ENCODE data around the gene NUTM2B.
"Not testable (repeated sequence)": the region's sequence is repeated elsewhere in the genome, so short reads cannot be mapped to it uniquely, and the experiment has no call there.

Gene NUTM2B, protein sequence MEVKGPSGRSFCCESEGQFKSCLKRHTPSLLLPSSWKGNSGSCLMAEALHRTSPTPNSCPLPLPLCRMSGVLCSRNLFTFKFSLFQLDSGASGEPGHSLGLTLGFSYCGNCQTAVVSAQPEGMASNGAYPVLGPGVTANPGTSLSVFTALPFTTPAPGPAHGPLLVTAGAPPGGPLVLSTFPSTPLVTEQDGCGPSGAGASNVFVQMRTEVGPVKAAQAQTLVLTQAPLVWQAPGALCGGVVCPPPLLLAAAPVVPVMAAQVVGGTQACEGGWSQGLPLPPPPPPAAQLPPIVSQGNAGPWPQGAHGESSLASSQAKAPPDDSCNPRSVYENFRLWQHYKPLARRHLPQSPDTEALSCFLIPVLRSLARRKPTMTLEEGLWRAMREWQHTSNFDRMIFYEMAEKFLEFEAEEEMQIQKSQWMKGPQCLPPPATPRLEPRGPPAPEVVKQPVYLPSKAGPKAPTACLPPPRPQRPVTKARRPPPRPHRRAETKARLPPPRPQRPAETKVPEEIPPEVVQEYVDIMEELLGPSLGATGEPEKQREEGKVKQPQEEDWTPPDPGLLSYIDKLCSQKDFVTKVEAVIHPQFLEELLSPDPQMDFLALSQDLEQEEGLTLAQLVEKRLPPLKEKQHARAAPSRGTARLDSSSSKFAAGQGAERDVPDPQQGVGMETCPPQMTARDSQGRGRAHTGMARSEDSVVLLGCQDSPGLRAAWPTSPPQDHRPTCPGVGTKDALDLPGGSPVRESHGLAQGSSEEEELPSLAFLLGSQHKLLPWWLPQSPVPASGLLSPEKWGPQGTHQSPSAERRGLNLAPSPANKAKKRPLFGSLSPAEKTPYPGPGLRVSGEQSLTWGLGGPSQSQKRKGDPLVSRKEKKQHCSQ

DNA sequence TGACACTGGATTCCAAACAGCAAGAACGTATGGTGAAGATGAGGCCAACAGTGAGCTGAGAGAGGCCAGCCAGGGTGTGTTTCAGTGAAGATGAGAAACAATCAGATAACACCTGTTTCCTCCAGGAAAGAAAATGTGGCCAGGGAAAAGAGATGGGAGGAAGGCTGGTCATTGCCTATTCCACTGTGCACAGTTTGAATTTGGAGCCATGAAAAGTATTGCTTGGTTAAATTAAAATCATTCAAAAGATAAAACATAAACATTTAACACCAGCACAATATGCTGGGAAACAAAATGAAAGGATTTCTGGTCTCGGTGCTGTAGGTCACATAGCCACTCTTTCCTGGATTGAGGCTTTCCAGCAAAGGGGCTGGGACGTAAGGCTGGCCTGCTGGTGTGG lies at the start of gene NUTM2B:
Gene NUTM2B (plus strand): TSS at position 301 of the 400 bp plus-strand sequence. CDS start 383 bp downstream, outside the sequence.
- not testable (repeated sequence) for DNase-seq

DNA sequence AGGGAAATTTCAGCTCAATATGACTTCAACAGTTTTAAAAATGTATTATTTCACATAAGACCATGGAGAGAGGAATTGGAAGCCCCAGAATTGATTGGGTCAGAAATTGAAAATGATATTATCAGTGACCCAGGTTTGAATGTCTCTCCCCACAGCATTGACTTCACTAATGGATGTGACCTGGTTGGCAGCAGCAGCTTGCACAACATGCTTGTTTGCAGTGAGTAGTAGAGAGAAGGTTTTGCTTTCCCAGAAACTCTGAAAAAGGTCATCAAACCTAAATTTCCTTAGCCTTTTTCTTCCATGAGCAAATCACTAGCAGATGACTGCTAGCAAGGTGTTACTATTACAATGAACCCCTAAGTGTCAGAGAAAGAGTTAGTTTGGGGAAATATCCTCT lies 39.7 kb upstream of the NUTM2B start:
- not testable (repeated sequence) for DNase-seq

DNA sequence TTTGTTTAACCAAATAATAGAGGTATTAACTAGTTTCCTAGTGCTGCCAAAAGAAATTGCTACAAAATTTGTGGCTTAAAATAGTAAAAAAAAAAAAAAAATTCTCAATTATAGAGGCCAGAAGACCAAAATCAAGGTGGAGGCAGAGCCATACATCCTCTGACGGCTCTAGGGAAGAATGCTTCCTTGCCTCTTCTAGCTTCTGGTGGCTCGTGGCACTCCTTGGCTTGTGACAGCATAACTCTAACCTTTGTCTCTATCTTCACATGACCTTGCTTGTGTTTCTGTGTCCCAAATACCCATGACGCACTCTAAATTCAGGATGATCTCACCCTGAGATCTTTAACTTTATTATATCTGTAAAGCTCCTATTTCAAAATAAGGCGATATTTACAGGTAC lies 38.3 kb upstream of the NUTM2B start:
- not testable (repeated sequence) for DNase-seq

DNA sequence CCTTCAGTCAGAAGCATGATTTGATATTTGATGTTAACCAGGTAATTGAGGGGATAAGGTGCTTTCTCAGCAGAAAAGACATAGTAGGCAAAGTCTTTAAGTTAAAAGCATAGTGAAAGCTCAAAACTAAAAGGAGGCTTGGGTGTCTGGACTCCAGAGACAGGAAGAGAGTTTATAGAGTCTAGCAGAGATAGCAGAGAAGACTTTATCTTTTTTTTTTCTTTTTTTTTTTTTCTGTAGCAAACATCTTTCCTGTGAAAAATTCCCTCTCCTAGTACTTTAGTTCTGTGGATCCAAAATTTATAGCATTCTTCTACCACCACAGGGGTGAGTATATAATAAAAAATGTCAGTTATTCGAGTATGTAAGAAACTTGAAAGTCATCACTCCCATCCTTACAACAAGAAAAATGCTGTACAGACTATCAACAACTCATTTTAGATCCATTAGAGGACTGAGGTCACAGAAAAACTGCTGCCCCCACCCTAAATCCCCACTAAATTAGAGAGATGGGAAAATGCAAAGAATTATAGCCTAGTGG lies 33.7 kb upstream of the NUTM2B start:
- not testable (repeated sequence) for DNase-seq

DNA sequence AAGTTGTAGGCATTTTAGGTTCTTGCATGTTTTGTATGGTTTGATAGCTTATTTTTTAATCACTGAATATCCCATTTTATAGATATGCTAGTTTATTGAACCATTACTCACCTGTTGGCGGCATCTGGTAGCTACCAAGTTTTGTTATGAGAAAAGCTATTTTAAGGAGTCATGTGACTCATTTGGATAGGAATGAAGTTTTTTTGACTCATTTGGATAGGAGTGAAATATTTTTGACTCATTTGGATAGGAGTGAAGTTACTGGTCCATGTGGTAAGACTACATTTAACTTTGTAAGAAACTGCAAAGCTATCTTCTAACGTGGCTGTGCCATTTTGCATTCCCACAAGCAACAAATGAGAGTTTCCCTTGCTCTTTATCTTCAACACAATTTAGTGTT lies 28.1 kb upstream of the NUTM2B start:
- not testable (repeated sequence) for DNase-seq

DNA sequence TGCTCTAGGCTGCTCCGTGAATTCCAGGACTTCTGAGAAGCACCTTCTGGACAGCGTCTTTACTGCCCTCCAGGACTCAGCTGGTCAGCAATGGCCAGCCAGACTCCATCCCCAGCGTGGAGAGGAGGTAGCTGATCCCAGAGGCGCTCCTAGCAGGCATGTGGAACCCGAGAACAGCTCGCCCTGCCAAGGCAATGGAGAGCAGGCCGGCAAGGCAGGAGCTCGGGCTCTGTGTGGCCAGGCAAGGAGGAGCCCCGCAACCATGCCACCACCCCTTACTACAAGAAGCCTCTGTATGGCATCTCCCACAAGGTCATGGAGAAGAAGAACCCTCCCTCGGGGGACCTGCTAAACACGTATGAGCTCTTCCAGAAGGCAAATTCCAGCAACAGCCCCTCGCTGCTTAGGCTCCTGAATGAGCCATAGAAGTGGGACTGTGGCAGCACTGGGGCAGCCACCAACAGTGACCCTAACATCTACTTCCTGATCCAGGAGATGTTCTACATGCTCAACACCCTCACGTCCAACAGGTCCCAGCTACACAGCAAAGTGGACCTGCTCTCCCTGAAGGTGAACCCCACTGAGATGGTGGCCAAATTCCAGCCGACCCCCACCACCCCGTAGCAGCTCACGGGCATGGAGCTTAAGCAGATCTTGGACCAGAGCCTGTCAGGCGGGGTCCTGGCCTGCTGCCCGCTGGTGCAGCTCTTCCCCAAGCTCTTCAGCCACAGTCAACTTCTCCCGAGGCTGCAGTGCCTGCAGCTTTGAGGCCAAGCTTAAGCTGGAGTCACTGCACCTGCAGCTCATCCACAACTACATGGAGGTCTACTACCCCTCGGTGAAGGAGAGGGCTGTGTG lies 19.8 kb upstream of the NUTM2B start:
- DNase-seq = not testable (repeated sequence)

DNA sequence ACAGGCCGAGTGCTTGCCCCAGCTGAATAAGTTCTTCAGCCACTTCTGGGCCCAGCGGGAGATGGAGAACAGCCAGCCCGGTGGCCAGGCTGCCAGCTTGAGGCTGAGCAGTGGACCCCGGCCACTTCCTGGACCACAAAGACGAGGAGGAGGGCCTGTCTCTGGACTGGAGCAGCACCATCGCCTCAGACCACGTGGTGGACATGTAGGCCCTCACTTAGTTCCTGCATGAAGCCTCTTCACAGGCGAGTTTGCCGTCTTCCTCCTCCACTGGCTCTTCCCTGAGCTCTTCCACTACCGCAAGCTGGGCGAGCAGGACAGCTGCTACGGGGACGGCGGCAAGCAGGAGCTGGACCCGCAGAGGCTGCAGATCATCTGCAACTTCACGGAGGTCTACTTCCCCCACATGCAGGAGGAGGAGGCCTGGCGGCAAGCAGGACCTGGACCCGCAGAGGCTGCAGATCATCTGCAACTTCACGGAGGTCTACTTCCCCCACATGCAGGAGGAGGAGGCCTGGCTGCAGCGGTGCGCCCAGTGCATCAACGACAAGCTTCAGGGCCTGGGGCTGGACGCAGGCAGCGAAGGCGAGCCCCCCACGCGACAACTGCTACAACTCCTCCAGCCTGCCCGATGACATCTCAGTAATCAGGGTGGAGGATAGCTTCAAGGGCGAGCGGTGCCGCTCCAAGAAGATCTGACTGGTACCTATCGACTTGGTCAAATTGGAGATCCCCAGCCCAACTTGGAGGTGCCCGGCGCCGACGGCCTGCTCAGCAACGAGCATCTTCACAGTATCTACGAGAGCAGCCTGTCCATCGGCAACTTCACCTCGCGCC lies 18.9 kb upstream of the NUTM2B start:
- DNase-seq = not testable (repeated sequence)

DNA sequence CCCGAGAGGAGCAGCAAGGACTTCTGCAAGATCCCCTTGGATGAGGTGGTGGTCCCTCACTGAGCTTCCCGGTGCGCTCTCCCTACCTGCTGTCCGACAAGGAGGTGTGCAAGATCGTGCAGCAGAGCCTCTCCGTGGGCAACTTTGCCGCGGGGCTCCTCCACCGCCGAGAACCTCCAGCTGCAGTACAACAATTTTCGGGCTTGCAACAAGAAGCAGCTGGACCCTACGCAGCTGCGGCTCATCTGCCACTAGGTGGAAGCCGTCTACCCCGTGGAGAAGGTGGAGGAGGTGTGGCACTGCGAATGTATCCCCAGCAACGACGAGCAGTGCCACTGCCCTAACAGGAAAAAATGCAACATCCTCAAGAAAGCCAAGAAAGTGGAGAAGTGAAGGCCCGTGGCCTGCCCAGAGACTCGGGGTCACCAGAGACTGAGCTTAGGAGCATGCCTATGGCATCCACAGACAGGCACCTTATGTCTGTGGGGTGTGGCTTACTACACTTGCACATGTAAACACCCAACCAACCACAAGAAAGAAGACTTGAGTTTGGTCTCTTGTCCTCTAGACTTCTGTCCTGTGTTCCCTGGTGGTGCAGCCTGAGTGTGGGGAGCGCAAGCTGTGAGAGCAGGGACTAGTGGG lies 17.9 kb upstream of the NUTM2B start:
- DNase-seq = peak; percentile 0

DNA sequence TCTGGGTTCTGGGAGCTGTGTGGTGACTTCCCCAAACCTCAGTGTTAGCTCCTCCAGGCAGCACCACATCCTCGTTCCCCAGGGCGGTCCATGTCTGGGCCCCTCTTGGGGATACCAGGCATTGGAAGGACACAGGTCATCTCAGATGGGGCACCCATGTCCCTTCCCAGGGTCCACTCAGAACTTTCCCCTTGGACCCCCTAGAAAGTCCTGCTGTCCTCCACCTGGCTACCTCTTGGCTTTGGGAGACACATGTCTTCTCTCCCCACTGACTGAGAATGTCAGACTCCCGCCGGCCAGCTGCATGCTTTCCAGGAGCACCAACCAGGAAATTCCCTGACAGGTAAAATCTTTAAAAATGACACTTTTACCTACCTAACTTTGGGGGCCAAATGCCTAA lies 16.4 kb upstream of the NUTM2B start:
- DNase-seq = not testable (repeated sequence)

DNA sequence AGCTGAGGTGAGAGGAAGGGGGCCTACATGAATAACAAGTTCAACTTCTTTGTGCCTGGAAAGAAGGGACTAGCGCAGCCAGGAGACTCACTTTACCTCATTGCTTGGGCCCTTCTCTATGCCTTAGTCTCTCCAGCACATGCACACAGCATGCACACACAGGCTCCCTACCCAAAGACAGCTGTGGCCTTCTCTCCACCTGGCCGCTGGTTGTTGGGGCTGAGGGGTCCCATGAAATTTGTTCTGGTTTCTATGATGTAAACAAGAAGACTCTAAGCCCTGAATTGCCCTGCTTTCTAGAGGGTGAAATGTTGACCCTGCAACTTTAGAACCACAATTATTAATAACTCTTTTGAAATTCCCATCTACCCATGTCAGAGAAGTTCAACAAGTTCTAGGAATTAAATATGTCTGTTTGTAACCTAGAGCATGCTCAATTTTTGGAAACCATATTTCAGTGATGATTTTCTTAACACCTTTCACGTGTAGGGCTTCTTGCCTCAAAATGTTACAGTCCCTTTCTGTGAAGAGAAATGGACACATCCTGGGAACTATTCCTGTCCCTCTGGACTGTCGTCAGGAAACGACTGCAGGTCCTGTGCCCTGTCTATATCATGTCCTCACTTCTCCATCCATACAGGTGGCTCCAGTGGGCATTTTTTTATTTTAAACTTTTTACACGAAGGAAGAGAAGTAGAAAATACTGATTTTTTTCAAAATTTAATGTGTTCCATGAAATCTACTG lies 15.4 kb upstream of the NUTM2B start:
- DNase-seq = not testable (repeated sequence)

DNA sequence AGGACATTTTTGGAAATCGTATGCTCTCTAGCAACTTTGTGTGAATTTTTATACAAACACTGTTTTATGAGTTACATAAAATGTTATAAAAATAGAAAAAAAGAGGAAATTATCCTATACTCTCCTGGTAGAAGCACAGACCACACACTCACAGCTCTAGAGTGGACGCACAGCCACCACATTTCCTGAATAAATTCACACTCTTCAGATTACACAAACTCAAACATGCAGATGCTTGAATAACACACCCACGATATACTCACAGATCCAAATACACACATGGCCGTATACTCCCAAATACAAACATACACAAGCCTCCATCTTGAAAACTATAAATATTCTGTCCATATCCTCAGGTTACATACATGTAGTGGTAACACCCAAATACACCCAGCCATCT lies 14.2 kb upstream of the NUTM2B start:
- not testable (repeated sequence) for DNase-seq

DNA sequence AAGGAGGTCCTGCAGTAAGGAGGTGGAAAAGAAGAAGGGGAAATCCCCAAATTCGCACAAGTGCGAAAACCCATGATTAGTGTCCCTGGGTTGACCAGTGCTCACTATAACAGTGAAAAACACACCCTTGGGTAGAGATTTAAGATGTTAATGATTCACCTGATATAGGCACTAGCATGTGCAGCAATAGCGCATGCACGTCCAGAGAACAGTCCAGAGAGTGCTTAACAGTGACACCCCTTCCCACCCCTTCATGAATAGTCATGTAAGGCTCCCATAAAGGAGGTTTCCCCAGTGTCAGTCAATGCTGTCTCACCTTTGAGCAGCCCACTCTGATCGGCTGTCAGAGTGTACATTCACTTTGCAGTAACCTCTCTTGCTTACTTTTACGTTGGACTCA lies 6.4 kb upstream of the NUTM2B start:
- not testable (repeated sequence) for DNase-seq

DNA sequence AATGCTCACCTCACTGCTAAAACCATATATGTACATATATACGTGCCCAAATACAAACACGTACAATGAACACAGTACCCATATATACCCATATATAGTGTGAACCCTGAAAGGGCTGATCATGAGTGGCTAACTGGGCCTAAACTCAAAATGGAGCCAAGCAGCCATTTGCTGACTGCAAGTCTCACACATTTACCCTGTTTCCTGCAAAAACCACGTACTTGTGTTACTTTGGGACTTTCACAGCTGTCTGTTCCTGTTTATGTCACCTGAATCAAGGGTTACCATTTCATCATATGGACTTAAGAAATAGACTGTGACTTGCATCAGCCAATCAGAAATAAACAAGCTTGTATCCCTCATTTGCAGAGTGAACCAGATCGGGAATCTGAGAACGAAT lies 5.9 kb upstream of the NUTM2B start:
- DNase-seq = not testable (repeated sequence)

DNA sequence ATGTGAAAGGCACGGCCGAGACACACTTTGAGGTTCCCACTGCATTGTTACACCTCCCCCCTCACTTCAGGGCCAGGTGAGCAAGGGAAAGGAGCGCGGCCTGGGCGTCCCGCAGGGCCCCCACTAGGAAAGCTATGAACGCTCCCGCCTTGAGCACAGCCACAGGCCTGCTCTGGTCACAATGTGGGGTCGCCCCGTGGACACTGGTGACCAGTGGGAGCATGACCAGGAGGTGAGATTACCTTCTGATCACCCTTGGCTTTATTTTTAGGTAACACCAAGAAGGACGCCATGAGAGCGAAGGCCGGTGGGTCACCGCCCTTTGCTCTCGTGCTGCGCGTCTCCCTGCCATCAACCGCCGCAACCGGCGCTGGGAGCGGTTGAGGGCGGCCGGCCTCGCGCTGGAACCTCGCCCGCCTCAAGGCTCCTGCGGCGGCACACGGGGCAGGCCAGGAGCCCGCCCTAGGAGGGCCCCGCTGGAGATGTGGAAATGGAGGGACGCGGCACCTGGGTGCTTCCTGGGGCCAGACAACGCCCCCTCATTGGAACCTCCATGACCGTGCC lies 2.6 kb upstream of the NUTM2B start:
- DNase-seq = not testable (repeated sequence)

DNA sequence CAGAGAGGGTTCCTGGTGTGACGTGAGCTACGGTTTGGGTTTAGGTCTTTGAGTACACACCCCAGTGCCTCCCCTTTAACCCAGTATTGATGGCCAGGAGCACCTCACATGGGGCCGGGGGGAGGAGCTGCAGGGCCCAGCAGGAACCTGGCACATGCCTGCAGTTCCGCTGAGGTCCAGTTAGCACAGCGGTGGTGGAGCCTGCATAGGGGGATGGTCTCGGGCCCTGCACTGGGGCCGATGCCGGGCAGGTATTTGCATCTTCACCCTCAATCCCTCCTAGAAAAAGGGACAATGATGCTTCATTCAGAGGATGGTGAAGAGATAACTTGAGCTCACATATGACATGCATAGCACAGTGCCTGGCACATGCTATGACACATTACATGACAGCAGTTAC lies 4.0 kb downstream of the NUTM2B start:
- DNase-seq = not testable (repeated sequence)

DNA sequence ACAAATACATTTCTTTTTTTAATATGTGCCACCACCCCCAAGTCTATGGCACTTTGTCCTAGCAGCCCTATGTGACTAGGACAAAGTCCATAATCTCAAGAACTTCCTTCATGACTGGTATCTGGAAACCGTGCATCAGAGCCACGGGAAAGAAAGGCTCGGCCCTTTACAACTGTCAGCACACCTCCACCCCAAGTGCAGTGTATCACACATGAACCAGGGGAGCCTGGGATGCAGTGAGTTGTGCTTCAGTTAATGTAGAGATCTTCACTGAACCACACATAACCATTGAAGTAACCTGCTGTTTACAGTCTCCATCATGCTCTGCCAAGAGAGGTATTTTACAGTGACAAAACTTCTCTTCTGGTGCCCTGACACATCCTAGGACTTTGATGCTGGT lies 11.9 kb downstream of the NUTM2B start:
- not testable (repeated sequence) for DNase-seq

DNA sequence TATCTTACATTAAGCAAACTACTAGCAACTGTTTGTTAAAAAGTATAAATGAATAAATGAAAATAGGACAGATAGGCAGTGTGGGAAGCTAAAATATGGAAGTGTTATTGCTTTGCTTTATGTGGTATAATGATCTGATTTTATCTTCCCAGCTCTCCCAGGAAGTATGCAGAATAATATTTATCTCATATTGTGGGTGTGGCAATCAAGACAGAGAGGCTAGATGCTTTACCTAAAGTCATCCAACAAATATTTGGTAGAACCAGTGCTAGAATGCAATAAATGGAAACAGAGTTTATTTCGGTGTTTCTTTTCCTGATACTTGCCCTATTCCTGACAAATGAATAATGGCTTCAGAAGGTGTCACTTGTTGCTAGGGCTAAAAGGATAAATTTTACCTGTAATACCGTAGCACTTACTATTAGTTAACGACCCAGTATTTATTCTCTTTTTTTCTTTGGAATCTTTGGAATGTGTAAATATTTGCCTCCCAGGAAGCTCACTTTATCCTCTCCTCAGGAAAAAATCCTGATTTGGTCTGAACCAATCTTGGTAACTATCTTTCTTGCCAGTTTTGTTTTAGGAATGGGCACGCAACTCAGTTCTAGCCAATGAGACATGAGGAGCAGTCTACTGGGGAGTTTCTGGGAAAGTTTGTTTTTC lies 14.0 kb downstream of the NUTM2B start:
- DNase-seq = not testable (repeated sequence)

DNA sequence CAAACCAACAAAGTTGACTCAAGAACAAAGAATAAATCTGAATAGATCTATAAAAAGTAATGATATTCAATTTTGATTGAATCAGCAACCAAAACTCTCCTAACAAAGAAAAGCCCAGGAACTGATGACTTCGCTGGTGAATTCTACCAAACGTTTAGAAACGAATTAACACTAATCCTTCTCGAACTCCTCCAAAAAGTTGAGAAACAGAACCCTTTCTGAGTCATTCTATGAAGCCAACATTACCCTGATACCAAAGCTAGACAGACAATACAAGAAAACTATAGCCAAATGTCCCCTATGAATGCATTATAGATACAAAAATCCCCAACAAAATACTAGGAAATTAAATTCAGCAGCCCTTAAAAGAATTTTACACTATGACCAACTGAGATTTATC lies 17.0 kb downstream of the NUTM2B start:
- DNase-seq = not testable (repeated sequence)

DNA sequence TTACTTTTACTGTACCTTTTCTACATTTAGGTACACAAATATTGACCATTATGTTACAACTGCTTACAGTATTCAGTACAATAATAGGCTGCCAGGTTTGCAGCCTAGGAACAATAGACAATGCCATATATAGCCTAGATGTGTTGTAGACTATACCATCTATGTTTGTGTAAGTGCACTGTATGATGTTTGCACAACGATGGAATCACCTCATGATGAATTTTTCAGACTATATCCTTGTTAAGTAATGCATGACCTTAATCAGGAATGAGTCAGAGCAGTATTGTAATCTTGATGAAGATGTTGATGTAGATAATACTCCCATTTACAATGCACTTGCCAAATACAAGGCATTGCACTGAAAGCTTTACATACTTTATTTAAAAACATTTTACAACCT lies 23.6 kb downstream of the NUTM2B start:
- not testable (repeated sequence) for DNase-seq
